ENCODE results near the gene FNBP1L.

- TF ChIP-seq CTCF (tag by site-specific recombination; IDR thresholded peaks at IDR 0.05) = no peak
- no peak for TF ChIP-seq ZNF670 (tag by site-specific recombination; IDR thresholded peaks at IDR 0.05; ENCODE audit: low read depth)
- TF ChIP-seq ZBTB21 (tag by site-specific recombination; IDR thresholded peaks at IDR 0.05) = no peak
- no peak for TF ChIP-seq ELK4 (IDR thresholded peaks at IDR 0.05; ENCODE audit: borderline replicate concordance, low read depth, low read length)
- no peak for TF ChIP-seq AEBP2 (tag by site-specific recombination; IDR thresholded peaks at IDR 0.05; ENCODE audit: borderline replicate concordance)
- TF ChIP-seq ZNF214 (tag by site-specific recombination; IDR thresholded peaks at IDR 0.05; ENCODE audit: borderline replicate concordance) = no peak
- TF ChIP-seq ZNF24 (tag by site-specific recombination; IDR thresholded peaks at IDR 0.05) = no peak
- no peak for TF ChIP-seq REST (tag by site-specific recombination; IDR thresholded peaks at IDR 0.05)
- TF ChIP-seq ZNF175 (tag by site-specific recombination; IDR thresholded peaks at IDR 0.05) = no peak
- no peak for TF ChIP-seq ZNF26 (tag by site-specific recombination; IDR thresholded peaks at IDR 0.05)
Observed at GRCh38 chr1:93440272-93440671, 7.6 kb upstream of the FNBP1L start.
